SK-N-DZ (cell line): ENCODE results near the gene PPIC.

Source experiments
- small RNA-seq, 2 experiments: library from RNA; depleted of rRNA; stranded (forward); fragments of <200 nt; gene quantifications; one replicate each; pipeline ENCODE3, GENCODE V24; 2014

Gene PPIC

Small RNA genes lying within 50 kb of the gene (small RNA-seq; reads per million reads assigned to genes)
- gene RN7SL689P (0 to 0.09 reads per million in 2 experiments), gene RN7SL711P (0.03 to 0.27 reads per million in 2 experiments)
